PFSK-1 (cell line): Measurements from ENCODE around the gene ISM2.

Experiments
- FOXP2 ChIP-seq: optimal IDR thresholded peaks from 2 replicates; pipeline ENCODE3; 2011; ENCODE audit warnings: borderline replicate concordance, control low read depth, inconsistent platforms; ENCODE audit not compliant: insufficient read depth; ENCODE audit errors: extremely low read length, extremely low read depth
- POLR2AphosphoS5 ChIP-seq: IDR thresholded peaks from 2 replicates; pipeline ENCODE4 v1.6.1; 2012; ENCODE audit warnings: low read depth, mild to moderate bottlenecking, control low read depth, low read length, moderate library complexity
- REST ChIP-seq, 2 experiments: IDR thresholded peaks; 2 replicates each; pipeline versions ENCODE4 v1.6.1 to v1.8.0; 2011 to 2012; ENCODE audit warnings: low read depth in 2 of 2, low read length in 2 of 2, control low read depth in 1 of 2, inconsistent platforms in 1 of 2, mild to moderate bottlenecking in 1 of 2, moderate library complexity in 1 of 2; ENCODE audit not compliant: insufficient read depth in 1 of 2
- SIN3A ChIP-seq: IDR thresholded peaks from 2 replicates; pipeline ENCODE4 v1.6.1; 2012; ENCODE audit warnings: mild to moderate bottlenecking, low read length, moderate library complexity, borderline replicate concordance; ENCODE audit not compliant: insufficient read depth
- TAF1 ChIP-seq: IDR thresholded peaks from 2 replicates; pipeline ENCODE4 v1.6.1; 2012; ENCODE audit warnings: low read length, control low read depth, borderline replicate concordance; ENCODE audit not compliant: insufficient read depth

The ISM2 gene

GRCh38 chr14:77502109-77502782, 3.6 kb upstream of the ISM2 start:
- TF ChIP-seq POLR2AphosphoS5 (no peak), FOXP2 (no peak), TAF1 (no peak), REST (IDR thresholded peaks at IDR 0.05; ENCODE audit: insufficient read depth in 1 of 2, low read depth in 2 of 2, low read length in 2 of 2) (no peak), SIN3A (no peak)

DNA sequence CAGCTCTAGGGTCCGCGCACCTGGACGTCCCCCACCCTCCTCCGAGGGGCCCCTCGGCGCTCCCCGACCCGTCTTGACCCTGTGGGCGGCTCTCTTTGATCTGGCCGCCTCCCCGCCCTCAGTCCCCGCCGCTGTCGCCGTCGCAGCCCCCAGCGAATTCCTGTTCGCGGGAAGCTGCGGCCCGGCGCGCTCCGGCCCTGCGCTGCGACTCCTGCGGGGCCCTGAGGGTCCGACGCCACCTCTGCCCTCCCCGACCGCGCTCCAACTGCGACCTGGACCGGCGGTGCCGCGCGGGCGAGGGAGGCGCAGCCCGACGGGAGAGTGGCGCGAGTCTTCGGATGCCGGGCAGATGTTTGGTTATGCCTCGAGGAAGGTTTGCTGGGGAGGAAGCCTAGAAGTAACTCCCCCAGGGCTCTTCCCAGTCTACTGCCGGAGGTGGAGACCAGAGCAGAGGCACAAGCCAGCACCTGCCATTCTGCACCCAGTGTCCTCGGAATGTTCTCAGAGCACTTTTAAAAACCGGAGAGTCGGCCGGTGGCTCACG, 440 bp upstream of the ISM2 start:
- TF ChIP-seq REST (IDR thresholded peaks at IDR 0.05; ENCODE audit: insufficient read depth in 1 of 2, low read depth in 2 of 2, low read length in 2 of 2) (no peak), POLR2AphosphoS5 (no peak), FOXP2 (no peak), TAF1 (no peak), SIN3A (no peak)

GRCh38 chr14:77495334-77495733, 3.3 kb downstream of the ISM2 start:
- TF ChIP-seq REST (IDR thresholded peaks at IDR 0.05; ENCODE audit: insufficient read depth in 1 of 2, low read depth in 2 of 2, low read length in 2 of 2) = no peak
- TF ChIP-seq SIN3A = no peak
- TF ChIP-seq FOXP2 = no peak
- TF ChIP-seq POLR2AphosphoS5 = no peak
- no peak for TF ChIP-seq TAF1

- no peak for TF ChIP-seq TAF1
- no peak for TF ChIP-seq SIN3A
- TF ChIP-seq FOXP2 = no peak
- no peak for TF ChIP-seq REST (IDR thresholded peaks at IDR 0.05; ENCODE audit: insufficient read depth in 1 of 2, low read depth in 2 of 2, low read length in 2 of 2)
- TF ChIP-seq POLR2AphosphoS5 = no peak
Measured at GRCh38 chr14:77491056-77491455, 7.6 kb downstream of the ISM2 start.
